Measurements from ENCODE around the gene DDRGK1.

DDRGK1 gene

DNA sequence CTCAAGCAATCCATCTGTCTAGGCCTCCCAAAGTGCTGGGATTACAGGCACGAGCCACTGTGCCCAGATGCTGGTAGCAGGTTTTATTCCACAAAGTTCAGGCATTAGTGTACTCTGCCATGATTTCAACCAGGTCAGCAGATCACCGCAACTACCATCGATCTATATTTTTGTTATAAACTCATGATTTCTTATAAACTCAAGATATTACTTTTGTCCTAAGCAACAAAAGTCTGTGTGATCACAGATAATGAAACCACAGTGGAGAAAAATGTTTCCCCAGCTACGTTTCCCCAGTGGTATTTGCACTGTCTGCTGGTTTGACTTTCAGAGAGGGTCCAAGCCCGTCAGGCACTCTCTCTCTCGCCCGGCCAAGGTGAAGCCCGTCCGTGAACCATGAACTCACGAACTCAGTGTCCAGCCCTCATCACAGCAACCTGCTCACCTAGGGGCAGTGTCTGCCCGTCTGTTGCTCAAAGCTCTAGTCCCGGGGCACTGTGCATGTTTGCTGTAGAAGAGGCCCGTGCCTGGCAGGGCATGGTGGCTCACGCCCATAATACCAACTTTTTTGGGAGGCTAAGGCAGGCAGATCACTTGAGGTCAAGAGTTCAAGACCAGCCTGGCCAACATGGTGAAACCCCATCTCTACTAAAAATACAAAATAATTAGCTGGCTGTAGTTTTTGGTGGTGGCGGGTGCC is 27.6 kb upstream of the DDRGK1 start:
- H3K79me2 ChIP-seq (ENCODE audit: insufficient read depth, low read length) = no peaks in the 10 kb centered on the region
- no peak overlapping the region for H3K4me3 ChIP-seq (ENCODE audit: low read length, poor library complexity, severe bottlenecking)

DNA sequence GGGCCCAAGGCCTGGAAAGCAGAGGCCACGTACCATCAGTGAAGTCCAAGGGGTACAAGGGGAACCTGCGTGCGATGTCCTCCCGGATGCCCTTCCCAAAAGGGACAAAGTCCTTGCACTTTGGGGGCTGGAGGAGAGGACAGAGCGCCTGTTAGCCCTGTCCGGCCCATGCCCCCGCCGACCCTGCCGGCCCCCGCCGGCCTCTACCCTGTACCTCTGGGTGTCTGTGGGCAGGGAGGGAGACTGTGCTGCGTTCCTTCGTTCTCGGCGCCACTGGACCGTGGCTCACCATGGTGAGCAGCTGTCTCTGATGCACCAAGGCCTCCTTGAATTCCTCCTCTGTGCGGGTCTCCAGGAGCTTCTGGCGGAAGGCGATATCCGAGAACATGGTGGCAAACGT is 26.6 kb upstream of the DDRGK1 start:
- H3F3A ChIP-seq (ENCODE audit: low read depth) = no peaks in the 10 kb centered on the region
- H3K9me2 ChIP-seq (replicated peaks; ENCODE audit: low read depth, low read length) = no peaks in the 10 kb centered on the region
- no peaks in the 10 kb centered on the region for H3K4me1 ChIP-seq (ENCODE audit: insufficient read depth, low read length, poor library complexity, severe bottlenecking)
- H3K4me3 ChIP-seq (ENCODE audit: low read length, poor library complexity, severe bottlenecking) = no peak overlapping the region
- no peaks in the 10 kb centered on the region for H4K20me1 ChIP-seq (ENCODE audit: insufficient read depth, low read length, poor library complexity, severe bottlenecking)
- TF ChIP-seq EZH2phosphoT487 (IDR thresholded peaks at IDR 0.05; ENCODE audit: borderline replicate concordance) = no peak
- TF ChIP-seq, protein P1, sequence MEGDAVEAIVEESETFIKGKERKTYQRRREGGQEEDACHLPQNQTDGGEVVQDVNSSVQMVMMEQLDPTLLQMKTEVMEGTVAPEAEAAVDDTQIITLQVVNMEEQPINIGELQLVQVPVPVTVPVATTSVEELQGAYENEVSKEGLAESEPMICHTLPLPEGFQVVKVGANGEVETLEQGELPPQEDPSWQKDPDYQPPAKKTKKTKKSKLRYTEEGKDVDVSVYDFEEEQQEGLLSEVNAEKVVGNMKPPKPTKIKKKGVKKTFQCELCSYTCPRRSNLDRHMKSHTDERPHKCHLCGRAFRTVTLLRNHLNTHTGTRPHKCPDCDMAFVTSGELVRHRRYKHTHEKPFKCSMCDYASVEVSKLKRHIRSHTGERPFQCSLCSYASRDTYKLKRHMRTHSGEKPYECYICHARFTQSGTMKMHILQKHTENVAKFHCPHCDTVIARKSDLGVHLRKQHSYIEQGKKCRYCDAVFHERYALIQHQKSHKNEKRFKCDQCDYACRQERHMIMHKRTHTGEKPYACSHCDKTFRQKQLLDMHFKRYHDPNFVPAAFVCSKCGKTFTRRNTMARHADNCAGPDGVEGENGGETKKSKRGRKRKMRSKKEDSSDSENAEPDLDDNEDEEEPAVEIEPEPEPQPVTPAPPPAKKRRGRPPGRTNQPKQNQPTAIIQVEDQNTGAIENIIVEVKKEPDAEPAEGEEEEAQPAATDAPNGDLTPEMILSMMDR (conservative IDR thresholded peaks at IDR 0.05; ENCODE audit: low read length) = no peak
- H3K9me3 ChIP-seq (ENCODE audit: insufficient read depth, low read depth, low read length) = no peaks in the 10 kb centered on the region
- H3K9ac ChIP-seq (ENCODE audit: low read depth, low read length, poor library complexity, severe bottlenecking) = no peak overlapping the region
- no peak overlapping the region for H2AFZ ChIP-seq (ENCODE audit: low read length)
- no peaks in the 10 kb centered on the region; the same call in 1 of the 2 replicates for H3K36me3 ChIP-seq (ENCODE audit: insufficient read depth, low read length)
- H3K79me2 ChIP-seq (ENCODE audit: insufficient read depth, low read length) = no peaks in the 10 kb centered on the region
- H3K27me3 ChIP-seq (ENCODE audit: insufficient read depth, low read length, poor library complexity, severe bottlenecking) = no peaks in the 10 kb centered on the region
- no peak overlapping the region for H3K4me2 ChIP-seq (ENCODE audit: low read depth, low read length, poor library complexity, severe bottlenecking)

More for the DNA sequence above, 27.6 kb upstream of the DDRGK1 start:
- no peak overlapping the region for H3K4me2 ChIP-seq (ENCODE audit: low read depth, low read length, poor library complexity, severe bottlenecking)
- no peaks in the 10 kb centered on the region for H3K9me2 ChIP-seq (replicated peaks; ENCODE audit: low read depth, low read length)
- no peak for TF ChIP-seq EZH2phosphoT487 (IDR thresholded peaks at IDR 0.05; ENCODE audit: borderline replicate concordance)
- TF ChIP-seq, protein P1 (conservative IDR thresholded peaks at IDR 0.05; ENCODE audit: low read length) = no peak
- no peaks in the 10 kb centered on the region for H3K4me1 ChIP-seq (ENCODE audit: insufficient read depth, low read length, poor library complexity, severe bottlenecking)
- H3K9ac ChIP-seq (ENCODE audit: low read depth, low read length, poor library complexity, severe bottlenecking) = no peak overlapping the region
- H4K20me1 ChIP-seq (ENCODE audit: insufficient read depth, low read length, poor library complexity, severe bottlenecking) = no peaks in the 10 kb centered on the region
- H3K27me3 ChIP-seq (ENCODE audit: insufficient read depth, low read length, poor library complexity, severe bottlenecking) = no peaks in the 10 kb centered on the region
- H2AFZ ChIP-seq (ENCODE audit: low read length) = no peak overlapping the region
- no peaks in the 10 kb centered on the region; the same call in 1 of the 2 replicates for H3K36me3 ChIP-seq (ENCODE audit: insufficient read depth, low read length)
- no peaks in the 10 kb centered on the region for H3F3A ChIP-seq (ENCODE audit: low read depth)
- no peaks in the 10 kb centered on the region for H3K9me3 ChIP-seq (ENCODE audit: insufficient read depth, low read depth, low read length)

DNA sequence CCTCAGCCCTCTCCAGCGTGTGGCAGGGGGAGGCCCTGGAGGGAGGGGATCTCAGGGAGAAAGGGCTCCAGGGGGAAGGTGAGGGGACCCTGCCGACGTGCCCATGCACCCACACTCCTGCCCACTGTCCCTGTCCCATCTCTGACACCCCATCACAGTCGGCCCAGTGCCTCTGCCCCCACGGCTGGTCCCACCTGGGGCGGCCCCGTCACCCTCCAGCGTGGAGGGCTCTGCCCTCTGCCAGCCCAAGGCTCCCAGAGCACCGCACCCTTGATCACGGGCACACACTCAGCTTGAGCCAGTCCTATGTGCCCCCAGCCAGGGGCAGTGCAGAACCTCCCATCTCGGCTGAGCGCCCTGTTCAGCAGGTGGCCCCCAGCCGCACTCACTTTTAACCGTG is 25.3 kb upstream of the DDRGK1 start:
- no peaks in the 10 kb centered on the region for H3K9me2 ChIP-seq (replicated peaks; ENCODE audit: low read depth, low read length)

More for the DNA sequence above, 25.3 kb upstream of the DDRGK1 start:
- Histone ChIP-seq H2AFZ (ENCODE audit: low read length) (no peak overlapping the region), H3K9me3 (ENCODE audit: insufficient read depth, low read depth, low read length) (no peaks in the 10 kb centered on the region), H3K36me3 (ENCODE audit: insufficient read depth, low read length) (no peaks in the 10 kb centered on the region; the same call in 1 of the 2 replicates), H3K4me2 (ENCODE audit: low read depth, low read length, poor library complexity, severe bottlenecking) (no peak overlapping the region), H3F3A (ENCODE audit: low read depth) (no peaks in the 10 kb centered on the region), H3K79me2 (ENCODE audit: insufficient read depth, low read length) (no peaks in the 10 kb centered on the region), H3K4me1 (ENCODE audit: insufficient read depth, low read length, poor library complexity, severe bottlenecking) (no peaks in the 10 kb centered on the region), H3K4me3 (ENCODE audit: low read length, poor library complexity, severe bottlenecking) (no peak overlapping the region), H3K9ac (ENCODE audit: low read depth, low read length, poor library complexity, severe bottlenecking) (no peak overlapping the region), H4K20me1 (ENCODE audit: insufficient read depth, low read length, poor library complexity, severe bottlenecking) (no peaks in the 10 kb centered on the region), H3K27me3 (ENCODE audit: insufficient read depth, low read length, poor library complexity, severe bottlenecking) (no peaks in the 10 kb centered on the region)
- TF ChIP-seq, protein P1 (conservative IDR thresholded peaks at IDR 0.05; ENCODE audit: low read length) = no peak
- TF ChIP-seq EZH2phosphoT487 (IDR thresholded peaks at IDR 0.05; ENCODE audit: borderline replicate concordance) = no peak

All from Loucy (cell line).